Measurements from ENCODE around the gene MICA. TPM values are rescaled to one million over a fixed set of nuclear protein-coding genes. Genes with fewer than 3 reads are reported as not detected.

The MICA gene
- total and polyA plus RNA-seq, 9 of the 15 experiments (the other 6 are each of a cell fraction or from before 2014, with no cell fraction given), result 11.8 to 24.6 (median 16.7) TPM

DNA sequence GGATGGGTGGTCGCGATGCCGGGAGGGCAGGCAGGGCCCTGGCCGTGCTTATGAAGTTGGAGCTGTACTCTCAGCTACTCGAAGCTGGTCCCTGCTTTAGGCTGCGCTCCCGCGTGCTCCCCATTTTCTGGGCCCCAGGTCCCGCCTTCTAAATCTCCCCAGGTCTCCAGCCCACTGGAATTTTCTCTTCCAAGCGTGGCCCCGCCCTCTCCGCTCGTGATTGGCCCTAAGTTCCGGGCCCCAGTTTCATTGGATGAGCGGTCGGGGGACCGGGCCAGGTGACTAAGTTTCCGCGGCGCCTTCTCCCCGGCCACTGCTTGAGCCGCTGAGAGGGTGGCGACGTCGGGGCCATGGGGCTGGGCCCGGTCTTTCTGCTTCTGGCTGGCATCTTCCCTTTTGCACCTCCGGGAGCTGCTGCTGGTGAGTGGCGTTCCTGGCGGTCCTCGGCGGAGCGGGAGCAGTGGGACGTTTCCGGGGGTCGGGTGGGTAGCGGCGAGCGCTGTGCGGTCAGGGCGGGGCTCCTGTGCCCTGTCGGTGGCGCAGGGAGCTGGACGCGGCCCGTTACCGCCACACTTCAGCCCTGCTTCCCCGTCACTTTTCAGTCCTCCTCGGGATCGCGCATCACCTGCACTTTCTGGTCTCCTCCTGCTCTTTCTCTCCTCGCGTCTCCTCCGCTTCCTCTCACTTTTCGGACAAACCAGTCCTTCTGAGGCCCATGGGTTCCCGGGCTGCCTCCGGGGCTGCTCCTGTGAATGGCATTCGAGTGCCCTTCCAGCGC is at the start of gene MICA (continued):
- TF ChIP-seq, protein P1, sequence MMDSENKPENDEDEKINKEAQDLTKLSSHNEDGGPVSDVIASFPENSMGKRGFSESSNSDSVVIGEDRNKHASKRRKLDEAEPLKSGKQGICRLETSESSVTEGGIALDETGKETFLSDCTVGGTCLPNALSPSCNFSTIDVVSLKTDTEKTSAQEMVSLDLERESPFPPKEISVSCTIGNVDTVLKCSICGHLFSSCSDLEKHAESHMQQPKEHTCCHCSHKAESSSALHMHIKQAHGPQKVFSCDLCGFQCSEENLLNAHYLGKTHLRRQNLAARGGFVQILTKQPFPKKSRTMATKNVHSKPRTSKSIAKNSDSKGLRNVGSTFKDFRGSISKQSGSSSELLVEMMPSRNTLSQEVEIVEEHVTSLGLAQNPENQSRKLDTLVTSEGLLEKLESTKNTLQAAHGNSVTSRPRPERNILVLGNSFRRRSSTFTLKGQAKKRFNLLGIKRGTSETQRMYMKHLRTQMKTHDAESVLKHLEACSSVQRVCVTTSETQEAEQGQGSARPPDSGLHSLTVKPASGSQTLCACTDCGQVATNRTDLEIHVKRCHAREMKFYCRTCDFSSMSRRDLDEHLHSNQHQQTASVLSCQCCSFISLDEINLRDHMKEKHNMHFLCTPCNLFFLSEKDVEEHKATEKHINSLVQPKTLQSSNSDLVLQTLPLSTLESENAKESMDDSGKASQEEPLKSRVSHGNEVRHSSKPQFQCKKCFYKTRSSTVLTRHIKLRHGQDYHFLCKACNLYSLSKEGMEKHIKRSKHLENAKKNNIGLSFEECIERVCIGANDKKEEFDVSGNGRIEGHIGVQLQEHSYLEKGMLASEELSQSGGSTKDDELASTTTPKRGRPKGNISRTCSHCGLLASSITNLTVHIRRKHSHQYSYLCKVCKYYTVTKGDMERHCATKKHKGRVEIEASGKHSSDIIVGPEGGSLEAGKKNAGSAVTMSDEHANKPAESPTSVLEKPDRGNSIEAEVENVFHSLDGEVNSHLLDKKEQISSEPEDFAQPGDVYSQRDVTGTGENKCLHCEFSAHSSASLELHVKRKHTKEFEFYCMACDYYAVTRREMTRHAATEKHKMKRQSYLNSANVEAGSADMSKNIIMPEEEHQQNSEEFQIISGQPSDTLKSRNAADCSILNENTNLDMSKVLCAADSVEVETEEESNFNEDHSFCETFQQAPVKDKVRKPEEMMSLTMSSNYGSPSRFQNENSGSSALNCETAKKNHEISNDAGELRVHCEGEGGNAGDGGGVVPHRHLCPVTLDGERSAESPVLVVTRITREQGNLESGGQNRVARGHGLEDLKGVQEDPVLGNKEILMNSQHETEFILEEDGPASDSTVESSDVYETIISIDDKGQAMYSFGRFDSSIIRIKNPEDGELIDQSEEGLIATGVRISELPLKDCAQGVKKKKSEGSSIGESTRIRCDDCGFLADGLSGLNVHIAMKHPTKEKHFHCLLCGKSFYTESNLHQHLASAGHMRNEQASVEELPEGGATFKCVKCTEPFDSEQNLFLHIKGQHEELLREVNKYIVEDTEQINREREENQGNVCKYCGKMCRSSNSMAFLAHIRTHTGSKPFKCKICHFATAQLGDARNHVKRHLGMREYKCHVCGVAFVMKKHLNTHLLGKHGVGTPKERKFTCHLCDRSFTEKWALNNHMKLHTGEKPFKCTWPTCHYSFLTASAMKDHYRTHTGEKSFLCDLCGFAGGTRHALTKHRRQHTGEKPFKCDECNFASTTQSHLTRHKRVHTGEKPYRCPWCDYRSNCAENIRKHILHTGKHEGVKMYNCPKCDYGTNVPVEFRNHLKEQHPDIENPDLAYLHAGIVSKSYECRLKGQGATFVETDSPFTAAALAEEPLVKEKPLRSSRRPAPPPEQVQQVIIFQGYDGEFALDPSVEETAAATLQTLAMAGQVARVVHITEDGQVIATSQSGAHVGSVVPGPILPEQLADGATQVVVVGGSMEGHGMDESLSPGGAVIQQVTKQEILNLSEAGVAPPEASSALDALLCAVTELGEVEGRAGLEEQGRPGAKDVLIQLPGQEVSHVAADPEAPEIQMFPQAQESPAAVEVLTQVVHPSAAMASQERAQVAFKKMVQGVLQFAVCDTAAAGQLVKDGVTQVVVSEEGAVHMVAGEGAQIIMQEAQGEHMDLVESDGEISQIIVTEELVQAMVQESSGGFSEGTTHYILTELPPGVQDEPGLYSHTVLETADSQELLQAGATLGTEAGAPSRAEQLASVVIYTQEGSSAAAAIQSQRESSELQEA (IDR thresholded peaks at IDR 0.05; ENCODE audit: low read depth), result no peak
- TF ChIP-seq, protein P2, sequence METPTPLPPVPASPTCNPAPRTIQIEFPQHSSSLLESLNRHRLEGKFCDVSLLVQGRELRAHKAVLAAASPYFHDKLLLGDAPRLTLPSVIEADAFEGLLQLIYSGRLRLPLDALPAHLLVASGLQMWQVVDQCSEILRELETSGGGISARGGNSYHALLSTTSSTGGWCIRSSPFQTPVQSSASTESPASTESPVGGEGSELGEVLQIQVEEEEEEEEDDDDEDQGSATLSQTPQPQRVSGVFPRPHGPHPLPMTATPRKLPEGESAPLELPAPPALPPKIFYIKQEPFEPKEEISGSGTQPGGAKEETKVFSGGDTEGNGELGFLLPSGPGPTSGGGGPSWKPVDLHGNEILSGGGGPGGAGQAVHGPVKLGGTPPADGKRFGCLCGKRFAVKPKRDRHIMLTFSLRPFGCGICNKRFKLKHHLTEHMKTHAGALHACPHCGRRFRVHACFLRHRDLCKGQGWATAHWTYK (CRISPR knock-in tag; IDR thresholded peaks at IDR 0.05), result 0 out of 2 replicates have a peak, but pooled peaks have one; percentile 46
- TF ChIP-seq TRIM28 (IDR thresholded peaks at IDR 0.05), result no peak
- no peak for TF ChIP-seq MAFG (tag; conservative IDR thresholded peaks at IDR 0.05)
- no peak for TF ChIP-seq ZZZ3 (IDR thresholded peaks at IDR 0.05)
- TF ChIP-seq ZBTB11 (CRISPR knock-in tag; IDR thresholded peaks at IDR 0.05), result peak in 1 of 3 experiments; percentile 74; a peak in 2 of 6 replicates
- no peak for TF ChIP-seq KHSRP (IDR thresholded peaks at IDR 0.05)
- TF ChIP-seq MXI1 (IDR thresholded peaks at IDR 0.05; ENCODE audit: low read depth, low read length), result no peak
- no peak for TF ChIP-seq TGIF2 (CRISPR knock-in tag; IDR thresholded peaks at IDR 0.05)
- no peak for TF ChIP-seq ZNF431 (CRISPR knock-in tag; IDR thresholded peaks at IDR 0.05)
- TF ChIP-seq U2AF1 (optimal IDR thresholded peaks at IDR 0.05; ENCODE audit: low read depth, low read length), result no peak
- TF ChIP-seq SRSF9 (IDR thresholded peaks at IDR 0.05; ENCODE audit: borderline replicate concordance, low read depth, low read length), result no peak
